ENCODE measurements around the gene GASK1A. TPM values are rescaled to one million over a fixed set of nuclear protein-coding genes. Genes with fewer than 3 reads are reported as not detected.
"Not testable (repeated sequence)": the region's sequence is repeated elsewhere in the genome, so short reads cannot be mapped to it uniquely, and the experiment has no call there.

The GASK1A gene
- polyA plus RNA-seq, 1 experiment, result 0.78 TPM

DNA sequence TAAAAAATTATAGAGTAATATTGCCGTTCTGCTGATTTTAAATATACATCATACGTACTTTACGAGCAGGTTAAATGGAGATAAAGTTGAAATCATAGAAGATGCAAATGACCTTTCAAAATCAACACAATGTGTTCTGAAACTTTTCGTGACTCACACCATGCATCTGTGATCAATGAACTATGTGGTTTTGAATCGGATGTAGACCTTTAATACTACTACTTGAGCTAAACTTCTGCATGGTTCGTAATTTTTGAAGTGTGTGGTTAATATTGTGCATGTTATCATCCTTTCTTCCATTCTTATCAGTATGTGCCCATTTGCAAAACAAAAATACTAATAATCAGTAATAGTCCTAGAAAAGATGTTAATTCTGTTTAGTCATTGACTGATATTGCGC, 58.9 kb downstream of the GASK1A start:
- H3K36me3 ChIP-seq (ENCODE audit: control insufficient read depth, insufficient read depth, low read length), result no peaks in the 10 kb centered on the region
- TF ChIP-seq, protein P1, sequence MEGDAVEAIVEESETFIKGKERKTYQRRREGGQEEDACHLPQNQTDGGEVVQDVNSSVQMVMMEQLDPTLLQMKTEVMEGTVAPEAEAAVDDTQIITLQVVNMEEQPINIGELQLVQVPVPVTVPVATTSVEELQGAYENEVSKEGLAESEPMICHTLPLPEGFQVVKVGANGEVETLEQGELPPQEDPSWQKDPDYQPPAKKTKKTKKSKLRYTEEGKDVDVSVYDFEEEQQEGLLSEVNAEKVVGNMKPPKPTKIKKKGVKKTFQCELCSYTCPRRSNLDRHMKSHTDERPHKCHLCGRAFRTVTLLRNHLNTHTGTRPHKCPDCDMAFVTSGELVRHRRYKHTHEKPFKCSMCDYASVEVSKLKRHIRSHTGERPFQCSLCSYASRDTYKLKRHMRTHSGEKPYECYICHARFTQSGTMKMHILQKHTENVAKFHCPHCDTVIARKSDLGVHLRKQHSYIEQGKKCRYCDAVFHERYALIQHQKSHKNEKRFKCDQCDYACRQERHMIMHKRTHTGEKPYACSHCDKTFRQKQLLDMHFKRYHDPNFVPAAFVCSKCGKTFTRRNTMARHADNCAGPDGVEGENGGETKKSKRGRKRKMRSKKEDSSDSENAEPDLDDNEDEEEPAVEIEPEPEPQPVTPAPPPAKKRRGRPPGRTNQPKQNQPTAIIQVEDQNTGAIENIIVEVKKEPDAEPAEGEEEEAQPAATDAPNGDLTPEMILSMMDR (IDR thresholded peaks at IDR 0.05; ENCODE audit: insufficient read depth, low read depth, low read length), result no peak
- CTCF ChIA-PET, result no interaction called here
- no peaks in the 10 kb centered on the region for H3K27me3 ChIP-seq (ENCODE audit: control insufficient read depth, insufficient read depth, low read length)
- H3K4me3 ChIP-seq (ENCODE audit: low read depth, low read length), result no peak overlapping the region
- POLR2A ChIA-PET, result no interaction called here
- no peak for DNase-seq (ENCODE audit: low read depth)

DNA sequence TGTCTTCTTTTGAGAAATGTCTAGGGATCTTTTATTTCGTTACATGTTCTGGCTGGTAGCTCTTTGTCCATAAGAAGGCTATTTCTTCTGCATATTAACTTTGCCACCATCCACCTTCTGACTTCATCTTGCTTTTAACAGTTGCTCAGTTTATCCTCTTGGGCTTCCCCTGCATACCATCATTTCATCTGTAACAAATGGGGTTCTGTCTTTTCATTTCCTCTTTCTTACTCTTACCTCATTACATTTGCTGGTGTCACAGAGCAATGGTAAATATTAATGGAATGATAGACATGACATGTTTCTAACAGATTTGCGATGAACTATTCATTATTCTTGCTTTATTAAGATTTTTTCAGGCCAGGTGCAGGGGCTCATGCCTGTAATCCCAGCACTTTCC, 62.4 kb downstream of the GASK1A start:
- POLR2A ChIA-PET, result no interaction called here
- Histone ChIP-seq H3K27me3 (ENCODE audit: control insufficient read depth, insufficient read depth, low read length) (no peaks in the 10 kb centered on the region), H3K4me3 (ENCODE audit: low read depth, low read length) (no peak overlapping the region), H3K36me3 (ENCODE audit: control insufficient read depth, insufficient read depth, low read length) (no peaks in the 10 kb centered on the region)
- CTCF ChIA-PET, result no interaction called here
- TF ChIP-seq, protein P1 (IDR thresholded peaks at IDR 0.05; ENCODE audit: insufficient read depth, low read depth, low read length), result no peak
- DNase-seq (ENCODE audit: low read depth), result no peak

DNA sequence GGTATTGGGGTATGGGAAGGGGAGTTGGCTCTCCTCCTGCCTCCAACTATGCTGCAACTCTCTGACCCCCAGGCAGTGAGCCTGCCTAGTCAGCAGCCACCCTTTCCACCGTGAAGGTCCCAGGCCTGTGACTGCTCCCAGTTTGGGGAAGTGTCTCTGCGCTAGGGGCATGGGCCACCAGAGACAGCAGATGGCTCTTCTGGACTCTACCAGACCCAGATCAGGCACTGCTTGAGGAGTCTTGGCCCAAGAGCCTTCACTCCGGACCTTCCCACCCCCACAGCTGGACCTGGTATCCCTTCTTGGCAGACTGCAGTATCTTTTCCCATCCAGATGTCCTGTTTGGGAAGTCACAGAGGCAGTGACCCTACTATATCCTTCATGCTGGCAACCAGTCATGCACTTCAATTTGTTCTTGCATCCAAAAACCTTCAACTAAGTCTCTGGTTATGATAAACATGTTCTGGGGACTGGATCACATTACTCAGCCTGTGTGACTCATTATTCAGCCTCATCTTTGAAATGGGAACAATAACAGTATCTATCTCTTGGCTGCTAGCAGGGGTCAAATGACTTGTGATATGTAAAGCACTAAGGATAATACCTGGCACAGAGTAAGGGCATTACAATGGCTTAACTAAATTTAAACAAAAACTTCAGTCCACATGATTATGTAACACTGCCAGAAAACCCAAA, 64.1 kb downstream of the GASK1A start:
- Histone ChIP-seq H3K27me3 (ENCODE audit: control insufficient read depth, insufficient read depth, low read length) (no peaks in the 10 kb centered on the region), H3K36me3 (ENCODE audit: control insufficient read depth, insufficient read depth, low read length) (no peaks in the 10 kb centered on the region), H3K4me3 (ENCODE audit: low read depth, low read length) (no peak overlapping the region)
- TF ChIP-seq, protein P1 (IDR thresholded peaks at IDR 0.05; ENCODE audit: insufficient read depth, low read depth, low read length), result no peak
- CTCF ChIA-PET, result no interaction called here
- POLR2A ChIA-PET, result no interaction called here
- DNase-seq (ENCODE audit: low read depth), result no peak

DNA sequence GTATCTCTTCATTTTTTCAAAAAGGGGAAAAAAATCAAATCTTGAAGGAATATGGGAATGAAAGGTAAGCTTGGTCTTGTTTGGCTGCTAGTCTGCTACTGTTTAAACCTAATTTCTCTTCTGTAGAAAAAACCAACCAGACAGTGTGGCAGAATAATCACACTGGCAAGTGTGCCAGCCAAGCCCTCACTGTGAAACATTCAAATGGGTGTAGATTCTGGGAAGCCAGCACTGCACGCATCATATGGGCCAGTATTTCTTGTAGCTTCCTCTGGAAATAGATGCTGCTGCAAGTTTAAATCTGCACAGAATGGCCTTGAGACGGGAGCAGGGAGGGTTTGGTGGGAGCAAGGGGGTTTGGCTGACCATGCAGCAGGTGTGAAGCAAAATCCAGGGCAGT, 64.7 kb downstream of the GASK1A start:
- Histone ChIP-seq H3K36me3 (ENCODE audit: control insufficient read depth, insufficient read depth, low read length) (no peaks in the 10 kb centered on the region), H3K4me3 (ENCODE audit: low read depth, low read length) (no peak overlapping the region), H3K27me3 (ENCODE audit: control insufficient read depth, insufficient read depth, low read length) (no peaks in the 10 kb centered on the region)
- ChIA-PET POLR2A (no interaction called here), CTCF (interaction anchor here (0.6 kb wide), 1 partner anchor 23 kb away, joined by 3 read pairs; no protein-coding TSS in a partner anchor)
- DNase-seq (ENCODE audit: low read depth), result no peak
- TF ChIP-seq, protein P1 (IDR thresholded peaks at IDR 0.05; ENCODE audit: insufficient read depth, low read depth, low read length), result no peak

DNA sequence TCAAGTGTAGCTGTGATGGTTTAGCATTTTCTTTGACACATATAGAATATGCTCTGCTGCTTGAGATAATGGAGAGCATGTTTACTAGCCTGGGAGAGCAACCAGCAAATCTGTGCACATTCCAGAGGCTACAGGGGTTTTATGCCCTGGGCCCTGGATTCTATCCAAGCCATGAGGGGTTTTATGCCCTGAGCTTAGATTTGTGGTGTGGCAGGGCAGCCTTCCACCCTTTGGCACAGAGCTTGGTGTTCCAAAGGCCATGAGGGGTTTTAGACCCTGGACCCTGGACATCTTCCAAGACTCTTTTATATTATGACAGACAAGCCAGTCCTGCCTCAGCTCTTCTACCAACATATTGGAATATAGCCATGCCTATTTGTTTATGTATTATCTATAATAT, 66.0 kb downstream of the GASK1A start:
- H3K27me3 ChIP-seq (ENCODE audit: control insufficient read depth, insufficient read depth, low read length); H3K36me3 ChIP-seq (ENCODE audit: control insufficient read depth, insufficient read depth, low read length); H3K4me3 ChIP-seq (ENCODE audit: low read depth, low read length); CTCF ChIA-PET; DNase-seq (ENCODE audit: low read depth); POLR2A ChIA-PET: not testable (repeated sequence)

DNA sequence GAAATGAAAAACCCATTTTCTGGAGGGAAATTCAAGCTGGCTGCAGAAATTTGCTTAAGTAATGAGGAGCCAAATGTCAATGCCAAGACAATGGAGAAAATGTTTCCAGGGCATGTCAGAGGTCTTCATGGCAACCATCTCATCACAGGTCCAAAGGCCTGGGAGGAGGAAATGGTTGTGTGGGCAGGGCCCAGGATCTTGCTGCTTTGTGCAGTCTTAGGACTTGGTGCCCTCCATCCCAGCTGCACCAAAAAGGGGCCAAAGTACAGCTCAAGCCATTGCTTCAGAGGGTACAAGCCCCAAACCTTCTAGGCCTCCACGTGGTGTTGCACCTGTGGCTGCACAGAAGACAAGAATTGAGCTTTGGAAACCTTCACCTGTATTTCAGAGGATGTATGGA, 67.5 kb downstream of the GASK1A start:
- Histone ChIP-seq H3K36me3 (ENCODE audit: control insufficient read depth, insufficient read depth, low read length) (no peaks in the 10 kb centered on the region), H3K4me3 (ENCODE audit: low read depth, low read length) (no peak overlapping the region), H3K27me3 (ENCODE audit: control insufficient read depth, insufficient read depth, low read length) (no peaks in the 10 kb centered on the region)
- no peak for DNase-seq (ENCODE audit: low read depth)
- CTCF ChIA-PET, result no interaction called here
- TF ChIP-seq, protein P1 (IDR thresholded peaks at IDR 0.05; ENCODE audit: insufficient read depth, low read depth, low read length), result no peak
- POLR2A ChIA-PET, result no interaction called here
